ENCODE results near the gene VWF. TPM values are rescaled to one million over a fixed set of nuclear protein-coding genes. Genes with fewer than 3 reads are reported as not detected.

The VWF gene
- polyA plus RNA-seq, 4 donors = 8.1 to 11.9 (median 11.0) TPM

DNA sequence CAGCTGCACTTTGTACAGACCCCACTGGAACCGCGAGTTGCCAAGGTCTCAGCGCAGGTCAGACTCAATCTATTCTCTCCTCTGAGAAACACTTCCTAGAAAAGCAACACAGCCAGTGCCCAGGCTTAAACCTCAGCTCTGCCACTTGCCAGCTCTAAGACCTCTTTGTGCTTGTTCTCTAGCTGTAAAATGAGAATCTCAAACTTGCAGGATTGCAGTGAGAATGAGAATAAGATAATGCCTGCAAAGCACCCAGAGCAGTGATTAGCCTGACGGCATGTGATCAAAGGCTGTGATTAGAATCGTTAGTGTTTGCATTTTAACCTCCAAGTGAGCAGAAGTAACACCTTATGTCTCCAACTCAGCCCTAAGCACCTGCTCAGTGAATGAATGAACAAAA is 200.7 kb downstream of the VWF start:
- no peak for DNase-seq (ENCODE audit: low read depth in 4 of 4, low spot score in 2 of 4)

DNA sequence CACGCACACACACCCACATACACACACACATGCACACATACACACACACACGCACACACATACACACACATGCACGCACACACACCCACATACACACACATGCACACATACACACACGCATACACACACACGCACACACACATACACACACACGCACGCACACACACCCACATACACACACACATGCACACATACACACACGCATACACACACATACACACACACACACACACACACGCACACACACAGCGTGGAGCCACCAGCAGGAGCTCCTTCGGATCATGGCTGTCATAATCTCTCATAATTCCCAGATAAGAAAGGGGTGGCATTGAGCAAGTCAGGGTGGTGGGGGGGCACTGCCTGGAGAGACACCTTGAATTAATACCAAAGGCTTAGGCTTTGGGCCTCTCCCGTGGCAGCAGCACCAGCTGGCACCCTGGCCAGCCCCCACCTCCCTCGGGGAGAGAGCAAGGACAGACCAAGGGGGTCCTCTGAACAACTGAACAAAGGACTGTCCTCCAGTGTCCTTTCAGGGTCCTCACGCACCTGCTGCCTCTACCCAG is 201.3 kb downstream of the VWF start:
- DNase-seq (ENCODE audit: low read depth in 4 of 4, low spot score in 2 of 4) = no peak

DNA sequence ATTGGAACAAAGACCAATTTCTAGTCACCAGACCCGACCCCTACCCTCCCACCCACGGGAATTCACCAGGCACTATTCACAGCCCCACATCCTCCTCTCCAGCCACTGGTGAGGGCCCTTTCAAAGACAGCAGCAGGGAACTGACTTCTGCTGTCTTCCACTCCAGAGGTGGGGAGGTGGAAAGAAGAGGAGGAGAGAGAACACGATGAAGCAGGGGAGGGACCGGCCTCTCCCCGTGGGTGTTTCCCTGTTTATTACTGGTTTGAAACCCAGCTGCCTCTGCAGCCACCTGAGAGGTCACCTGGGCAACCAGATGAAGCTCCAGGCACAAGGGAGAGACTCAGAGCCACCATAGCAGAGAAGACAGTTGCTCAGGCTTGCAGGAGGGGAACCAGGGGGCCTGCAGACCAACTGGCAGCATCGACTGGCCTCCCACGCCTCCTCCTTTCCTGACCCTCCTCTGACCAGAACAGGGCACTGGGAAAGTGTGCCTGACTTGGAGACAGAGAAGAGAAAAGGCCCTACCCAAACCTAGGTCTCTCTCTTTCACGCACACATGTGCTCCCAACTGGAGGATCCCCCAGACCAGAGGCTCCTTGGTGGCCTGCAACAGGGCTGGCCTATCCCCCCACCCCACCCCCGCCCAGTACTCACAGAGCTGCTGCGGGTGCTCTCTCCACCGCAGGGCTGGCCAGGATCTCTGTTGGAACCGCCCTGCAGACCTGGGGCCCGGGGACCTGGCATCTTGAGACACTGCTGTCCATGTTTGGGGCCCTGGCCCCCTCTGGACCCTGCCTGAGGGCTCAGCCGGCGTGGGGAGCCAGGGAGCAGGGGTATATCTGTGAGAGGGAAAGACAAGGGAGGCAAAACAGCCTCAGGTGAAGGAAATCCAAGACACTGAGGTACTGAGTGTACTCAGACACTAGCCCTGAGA is 202.2 kb downstream of the VWF start:
- DNase-seq (ENCODE audit: low read depth in 4 of 4, low spot score in 2 of 4) = no peak

DNA sequence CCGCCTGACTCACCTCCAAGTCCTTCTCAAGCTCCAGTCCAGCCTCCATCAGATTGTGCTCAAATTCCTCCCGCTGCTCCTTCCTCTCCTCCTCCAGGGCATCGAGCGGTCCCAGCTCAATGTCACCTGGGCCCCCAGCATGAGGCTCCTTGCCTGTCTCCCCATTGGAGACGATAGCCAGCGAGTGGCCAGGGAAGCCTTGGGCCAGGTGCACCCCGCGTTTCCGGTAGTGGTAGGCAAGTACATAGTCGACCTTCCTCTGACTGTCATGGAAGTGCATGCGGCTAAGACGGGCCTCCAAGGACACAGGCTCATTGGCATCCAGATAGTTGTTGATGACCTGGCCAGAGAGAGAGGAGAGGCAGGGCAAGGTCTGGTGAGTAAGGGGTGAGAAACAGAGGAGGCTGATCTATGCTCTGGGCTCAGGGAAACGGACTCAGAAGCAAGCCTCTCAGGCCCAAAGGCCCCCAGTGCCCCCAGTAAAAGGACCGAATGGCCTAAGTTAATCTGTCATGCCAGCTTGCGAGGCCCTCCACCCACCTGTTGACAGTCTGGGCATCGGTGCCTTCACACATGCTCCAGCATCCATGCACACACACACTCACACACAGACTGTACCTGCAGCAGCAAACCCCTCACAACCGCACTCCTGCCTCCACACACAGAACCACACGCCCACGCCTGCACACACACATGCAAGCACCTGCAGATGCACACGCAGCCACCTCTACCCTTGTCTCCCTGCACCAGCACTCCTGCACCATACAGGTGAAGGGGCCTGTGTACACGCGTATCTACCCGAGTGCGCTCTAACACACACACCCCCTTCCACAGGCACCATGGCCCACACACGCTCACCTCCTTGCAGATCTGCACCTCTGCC is 203.2 kb downstream of the VWF start:
- DNase-seq (ENCODE audit: low read depth in 4 of 4, low spot score in 2 of 4) = no peak

DNA sequence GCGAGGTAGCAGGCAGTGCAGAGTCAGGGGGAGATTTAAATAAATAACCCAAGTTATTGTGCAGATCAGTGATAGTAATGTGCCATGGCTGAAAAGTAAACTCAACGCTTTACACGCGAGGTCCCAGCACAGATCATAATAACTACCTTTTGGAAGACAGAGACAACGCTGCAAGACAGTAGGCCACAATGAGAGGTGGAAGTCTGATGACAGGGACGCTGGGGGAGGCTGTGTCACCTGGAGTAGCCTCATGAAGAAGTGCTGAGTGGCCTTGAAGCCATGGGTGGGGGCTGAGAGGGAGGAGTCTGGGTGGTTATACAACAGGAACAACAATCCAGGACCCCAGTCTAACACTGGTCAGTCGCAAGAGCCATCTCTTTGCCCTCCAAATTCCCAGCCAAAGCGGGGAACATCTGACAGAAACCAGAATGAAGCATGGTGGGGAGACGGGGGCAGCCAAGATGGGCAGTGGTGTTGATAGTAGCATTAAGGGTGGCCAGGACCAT is 207.6 kb downstream of the VWF start:
- DNase-seq (ENCODE audit: low read depth in 4 of 4, low spot score in 2 of 4) = no peak

DNA sequence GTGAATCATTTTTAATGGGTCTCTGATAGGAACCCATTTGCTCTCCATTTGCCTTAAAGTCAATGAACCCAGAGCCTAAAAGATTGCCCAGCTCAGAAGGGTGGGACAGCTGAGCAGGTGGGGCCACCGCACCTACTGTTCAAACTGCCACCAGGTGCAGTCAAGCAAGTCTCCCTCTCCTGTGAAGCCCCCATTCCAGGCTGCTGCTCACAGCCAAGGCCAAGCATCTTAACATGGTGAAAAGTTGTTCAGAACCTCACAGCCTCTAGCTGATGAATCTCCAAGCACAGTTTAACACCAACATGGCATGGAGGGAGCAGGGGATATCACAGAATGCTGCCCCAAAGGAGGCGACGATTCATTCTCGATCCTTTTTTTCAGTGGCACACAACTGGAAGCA is 209.0 kb downstream of the VWF start:
- no peak for DNase-seq (ENCODE audit: low read depth in 4 of 4, low spot score in 2 of 4)

DNA sequence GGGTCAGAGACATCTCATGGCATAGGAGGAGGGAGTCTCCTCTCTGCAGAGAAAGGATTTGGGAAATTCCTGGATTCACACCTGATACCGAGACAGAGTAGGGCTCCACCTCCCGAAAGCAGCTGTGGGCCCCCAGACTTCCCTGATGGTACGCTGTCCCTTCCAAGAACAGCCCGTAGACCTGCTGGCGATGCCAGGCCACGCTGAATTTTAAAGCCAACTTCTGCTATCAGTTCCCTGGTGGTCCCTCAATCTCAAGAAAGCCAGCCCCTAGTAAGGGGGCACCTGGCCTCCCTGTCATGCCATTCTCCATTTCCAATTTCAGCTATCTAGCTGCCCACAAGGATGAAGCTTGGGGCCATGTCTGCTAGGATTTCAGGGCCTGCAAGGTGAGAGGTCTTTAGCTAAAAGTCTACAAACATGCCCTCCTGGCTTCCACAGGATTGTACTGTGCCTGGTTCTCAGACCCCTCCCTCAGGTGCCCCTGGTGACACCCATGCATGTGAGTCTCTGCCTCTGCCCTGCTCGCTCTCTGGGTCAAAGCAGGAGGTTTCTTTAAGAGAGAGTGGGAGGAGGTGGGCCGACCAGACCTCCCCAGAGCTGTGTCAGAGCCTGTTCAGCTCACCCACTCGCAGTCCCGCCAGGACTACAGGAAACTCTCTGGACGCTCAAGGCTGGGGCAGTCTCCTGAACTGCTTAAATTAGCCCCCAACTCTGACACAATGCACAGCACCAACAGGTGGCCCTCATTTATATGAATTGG is 209.9 kb downstream of the VWF start:
- no peak for DNase-seq (ENCODE audit: low read depth in 4 of 4, low spot score in 2 of 4)

DNA sequence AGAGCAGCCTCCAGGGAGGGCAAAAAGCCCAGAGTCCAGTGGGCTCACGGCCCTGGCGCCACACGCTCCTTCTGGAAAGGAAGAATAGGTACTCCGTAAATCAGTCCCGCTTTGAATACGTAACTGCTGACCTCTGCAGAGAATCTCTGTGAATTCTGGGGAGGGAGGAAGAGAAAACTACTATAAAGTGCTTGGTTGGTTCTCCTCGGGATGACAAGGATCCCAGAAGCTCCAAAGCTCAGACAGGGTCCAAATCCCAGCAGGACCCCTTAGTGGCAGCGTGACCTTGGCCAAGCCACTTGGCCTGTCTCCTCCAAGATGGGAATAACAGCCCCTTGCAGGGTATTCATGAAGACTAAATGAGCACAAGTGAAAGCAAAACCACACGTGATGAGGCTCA is 211.1 kb downstream of the VWF start:
- no peak for DNase-seq (ENCODE audit: low read depth in 4 of 4, low spot score in 2 of 4)

DNA sequence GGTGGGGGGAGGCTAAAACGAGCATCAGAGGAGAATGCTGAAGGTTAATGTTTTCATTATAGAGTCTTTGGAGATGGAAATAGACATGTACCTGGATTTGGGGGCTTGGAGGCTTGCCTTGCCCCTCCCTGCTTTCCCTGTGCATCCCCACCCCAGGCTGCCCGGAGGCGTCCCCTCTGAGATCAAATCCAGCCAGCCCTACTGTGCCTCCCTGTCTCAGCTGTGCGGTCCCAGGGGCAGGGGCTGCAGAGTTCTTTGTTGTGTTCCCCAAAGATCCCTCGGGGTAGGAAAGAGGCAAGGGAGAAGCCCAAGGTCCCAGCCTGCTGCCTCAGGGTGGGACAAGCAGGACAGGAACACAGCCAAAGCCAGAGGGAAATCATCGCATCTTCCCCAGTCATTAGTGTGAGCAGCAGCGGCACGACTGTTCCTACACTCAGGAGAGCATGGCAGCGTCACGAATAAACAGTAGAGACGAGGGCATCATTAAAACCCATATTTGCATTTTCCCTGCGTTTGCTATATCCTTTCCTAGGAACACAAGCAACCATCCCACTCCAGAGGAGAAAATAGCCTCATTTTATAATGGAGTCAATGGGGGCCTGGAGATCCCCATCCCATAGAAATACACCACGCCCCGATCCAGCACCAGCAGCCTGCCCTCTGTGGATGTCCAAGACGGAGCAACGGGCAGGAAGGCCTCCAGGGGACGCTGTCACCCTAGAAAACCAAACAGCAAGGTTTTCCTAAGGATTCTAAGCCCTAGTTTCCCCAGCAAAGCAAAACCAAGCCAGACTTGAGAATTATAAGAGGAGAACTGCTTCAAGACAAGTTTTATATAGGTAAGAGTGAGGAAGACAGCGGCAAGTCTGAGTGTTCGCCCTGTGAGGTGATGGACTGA is 211.8 kb downstream of the VWF start:
- no peak for DNase-seq (ENCODE audit: low read depth in 4 of 4, low spot score in 2 of 4)

DNA sequence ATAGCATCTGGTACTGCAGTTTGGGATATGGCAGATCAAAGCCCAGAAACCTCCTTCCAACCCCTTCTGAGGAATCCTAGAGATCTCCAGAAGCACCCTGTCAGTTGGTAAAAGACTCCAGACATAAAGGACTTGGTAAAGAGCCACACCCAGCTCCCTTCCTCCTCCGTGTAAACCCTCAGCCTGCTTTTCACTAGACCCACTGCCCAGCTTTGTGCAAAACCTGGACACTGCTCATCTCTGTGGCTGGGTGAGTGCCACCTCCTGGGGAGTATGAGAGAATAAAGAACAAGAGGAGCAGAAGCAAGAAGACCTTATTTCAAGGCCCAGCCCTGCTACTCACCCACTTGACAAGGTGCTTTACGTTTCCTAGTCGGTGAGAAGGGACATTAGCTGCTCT is 212.5 kb downstream of the VWF start:
- DNase-seq (ENCODE audit: low read depth in 4 of 4, low spot score in 2 of 4) = no peak

DNA sequence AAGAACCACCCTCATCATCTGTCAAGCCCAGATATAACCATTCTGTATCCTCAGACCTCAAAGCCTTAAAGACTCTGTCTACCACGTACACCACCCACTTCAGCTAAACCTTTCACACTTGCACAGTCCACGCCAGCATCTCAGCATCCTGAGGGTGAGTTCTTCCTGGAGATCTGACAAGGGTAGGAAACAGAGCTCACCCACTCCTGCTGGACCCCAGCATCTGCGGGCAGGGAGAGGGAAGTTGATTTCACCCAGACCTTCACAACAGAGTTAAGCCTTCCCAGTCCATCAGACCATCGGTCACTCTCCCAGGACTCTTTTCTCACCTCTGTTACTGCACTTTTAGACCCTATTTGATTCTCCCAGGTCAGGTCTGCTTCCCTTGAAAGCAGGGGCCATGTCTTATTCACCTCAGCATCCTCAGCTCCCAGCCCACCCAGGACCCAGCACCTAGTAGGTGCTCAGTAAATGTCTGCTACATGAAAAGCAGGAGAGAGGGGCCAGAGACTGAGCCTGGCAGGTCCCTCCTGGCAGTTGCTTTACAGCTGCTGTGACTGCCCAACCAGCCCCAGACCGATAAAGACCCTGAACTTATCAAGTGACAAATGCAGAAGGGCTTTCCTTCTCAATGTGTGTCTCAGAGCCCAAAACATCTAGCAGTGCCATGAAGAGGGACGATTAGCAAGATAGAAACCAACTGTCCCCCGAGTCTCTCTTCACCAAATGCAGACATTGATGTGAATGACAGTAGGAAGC is 213.5 kb downstream of the VWF start:
- DNase-seq (ENCODE audit: low read depth in 4 of 4, low spot score in 2 of 4) = no peak

DNA sequence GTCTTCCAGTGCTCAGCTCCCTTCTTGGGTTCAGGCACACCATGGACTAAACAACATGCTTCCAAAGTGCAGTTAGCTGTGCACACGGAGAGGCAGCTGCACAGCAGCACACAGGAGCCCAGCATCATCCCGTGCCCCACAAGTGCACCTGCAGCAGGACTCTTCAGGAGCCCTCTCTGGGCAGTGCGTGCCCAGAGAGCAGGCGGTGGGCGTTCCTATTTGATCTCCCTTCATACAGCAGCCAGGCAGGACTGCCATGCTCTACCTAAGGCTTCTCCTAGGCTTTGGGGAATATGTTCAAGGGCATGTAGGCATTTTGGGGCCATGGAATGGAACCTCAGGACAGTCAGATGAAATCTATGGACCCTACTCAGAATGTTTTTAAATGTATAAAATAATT is 214.9 kb downstream of the VWF start:
- no peak for DNase-seq (ENCODE audit: low read depth in 4 of 4, low spot score in 2 of 4)

DNA sequence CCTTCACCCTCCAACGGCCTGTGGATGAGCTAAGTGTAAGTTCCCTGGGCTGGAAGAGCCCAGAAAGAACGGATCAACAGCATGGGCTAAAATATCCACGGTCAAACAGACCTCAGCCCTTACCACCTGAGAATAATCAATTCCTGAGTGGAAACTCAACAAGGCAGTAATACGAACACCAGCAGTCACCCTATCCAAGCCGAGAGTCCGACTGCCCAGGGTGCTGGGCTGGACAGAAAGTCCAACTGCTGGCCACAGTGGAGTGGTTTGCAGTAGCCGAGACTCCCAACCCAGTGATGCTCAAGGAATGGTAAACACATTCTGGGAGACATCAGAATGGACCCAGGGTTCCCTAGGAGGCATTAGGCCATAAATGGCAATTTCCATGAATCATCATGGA is 216.2 kb downstream of the VWF start:
- DNase-seq (ENCODE audit: low read depth in 4 of 4, low spot score in 2 of 4) = no peak

DNA sequence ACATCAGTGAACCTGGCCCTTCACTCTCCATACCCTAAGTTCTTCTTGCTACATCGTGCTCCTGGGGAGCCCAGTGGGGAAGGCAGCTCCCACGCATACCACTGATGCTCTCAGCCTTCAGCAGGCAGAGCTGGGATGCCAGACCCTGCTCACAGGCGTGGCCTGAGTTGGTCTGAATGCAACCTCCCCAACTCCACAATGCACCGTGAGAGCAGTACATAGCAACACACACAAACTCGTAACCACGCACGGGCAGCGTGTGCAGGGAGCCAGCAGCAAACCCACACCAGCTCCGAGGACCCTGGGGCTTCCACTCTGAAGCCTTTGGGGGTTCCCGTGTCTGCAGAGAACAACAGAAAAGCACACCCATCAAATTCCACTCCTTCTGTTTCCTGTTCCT is 216.7 kb downstream of the VWF start:
- no peak for DNase-seq (ENCODE audit: low read depth in 4 of 4, low spot score in 2 of 4)

DNA sequence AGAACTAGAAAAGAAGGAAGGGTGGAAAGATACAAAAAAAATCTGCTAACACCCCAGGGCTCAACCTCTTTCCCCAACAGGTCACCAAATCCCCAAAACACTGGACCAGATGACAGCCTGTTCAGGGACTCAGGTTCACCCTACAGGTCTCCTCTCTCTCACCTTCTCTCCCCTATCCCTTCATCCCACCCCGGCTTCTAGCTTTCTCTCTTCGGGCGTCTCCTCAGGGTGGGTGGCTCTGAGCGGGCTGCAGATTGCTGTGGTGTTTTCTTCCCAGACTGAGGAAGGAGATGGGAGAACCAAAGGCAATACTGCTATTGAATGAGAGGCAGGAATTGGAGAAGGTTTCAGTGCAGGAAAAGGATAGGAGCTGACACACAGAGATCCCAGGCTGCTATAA is 218.7 kb downstream of the VWF start:
- DNase-seq (ENCODE audit: low read depth in 4 of 4, low spot score in 2 of 4) = no peak

DNA sequence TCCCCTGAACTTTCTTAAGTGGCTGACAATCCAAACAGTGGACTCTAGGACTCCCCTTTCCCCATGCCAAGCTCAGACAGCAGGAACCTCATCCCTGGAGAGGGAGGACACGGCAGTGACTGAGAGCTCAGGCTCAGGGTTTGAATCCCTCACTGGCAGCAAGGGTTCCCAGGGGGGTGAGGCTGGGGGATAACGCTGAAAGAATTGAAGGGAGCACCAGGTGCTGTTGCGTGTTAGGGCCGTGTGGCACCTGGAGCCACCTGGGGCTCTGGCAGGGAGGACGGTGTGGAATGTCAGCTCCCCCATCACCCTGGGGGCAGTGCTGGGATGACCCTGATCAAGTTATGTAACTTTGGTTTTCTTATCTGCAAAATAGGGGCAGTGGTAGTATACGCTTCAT is 219.5 kb downstream of the VWF start:
- no peak for DNase-seq (ENCODE audit: low read depth in 4 of 4, low spot score in 2 of 4)

DNA sequence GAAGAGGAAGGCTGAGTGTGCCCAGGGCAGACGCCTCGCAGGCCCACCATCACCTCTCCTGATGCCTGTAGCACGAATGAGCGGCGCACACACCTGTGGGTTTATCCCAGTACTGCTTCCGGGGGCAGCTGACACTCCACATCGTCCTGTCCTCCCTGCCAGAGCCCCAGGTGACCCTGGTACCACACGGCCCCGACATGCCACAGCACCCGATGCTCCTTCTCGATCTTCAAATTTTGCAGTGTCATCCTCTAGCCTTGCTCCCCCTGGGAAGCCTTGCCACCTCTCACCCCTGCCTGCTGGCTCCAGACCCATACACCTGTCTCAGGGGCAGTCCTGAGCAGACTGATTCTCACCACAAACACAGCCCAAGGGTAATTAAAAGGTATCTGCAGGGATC is 220.0 kb downstream of the VWF start:
- DNase-seq (ENCODE audit: low read depth in 4 of 4, low spot score in 2 of 4) = no peak

DNA sequence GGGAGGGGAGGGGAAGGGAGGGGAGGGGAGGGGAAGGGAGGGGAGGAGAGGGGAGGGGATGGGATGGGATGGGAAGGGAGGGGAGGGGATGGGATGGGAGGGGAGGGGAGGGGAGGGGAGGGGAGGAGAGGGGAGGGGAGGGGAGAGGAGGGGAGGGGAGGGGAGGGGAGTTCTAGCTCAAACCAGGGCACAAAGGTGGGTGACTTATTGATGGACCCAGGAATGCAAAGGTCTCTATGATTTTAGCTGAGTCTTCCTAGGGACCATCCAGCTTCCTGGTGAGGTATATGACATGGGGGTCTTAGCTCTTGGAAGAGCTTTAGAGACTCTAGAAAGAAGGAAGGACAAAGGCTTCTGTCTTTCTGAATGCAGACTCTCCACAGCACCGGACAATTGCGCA is 221.7 kb downstream of the VWF start:
- no peak for DNase-seq (ENCODE audit: low read depth in 4 of 4, low spot score in 2 of 4)

DNA sequence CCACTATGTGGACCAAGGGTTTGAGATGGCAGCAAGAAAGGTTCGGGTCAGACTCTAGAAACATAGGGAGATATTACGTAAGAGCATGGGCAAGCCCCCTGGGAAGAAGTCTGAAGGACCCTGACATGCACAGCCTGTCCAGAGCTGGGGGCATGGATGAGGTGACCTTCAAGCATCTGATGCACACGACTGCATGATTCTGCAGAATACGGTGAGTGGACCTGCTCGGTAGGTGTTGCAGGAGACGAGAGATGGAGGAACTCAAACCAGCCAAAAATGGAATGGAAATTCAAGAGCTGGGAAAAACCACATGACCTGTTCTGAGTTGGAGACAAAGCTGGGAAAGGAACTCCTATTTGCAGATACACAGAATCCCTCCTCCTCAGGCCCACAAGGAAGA is 223.1 kb downstream of the VWF start:
- DNase-seq (ENCODE audit: low read depth in 4 of 4, low spot score in 2 of 4) = no peak
